Measurements from ENCODE around the gene OPCML. TPM values are rescaled to one million over a fixed set of nuclear protein-coding genes. Genes with fewer than 3 reads are reported as not detected.

OPCML gene
- total RNA-seq, 2 donors from 2014 or later = 0.04 TPM; not detected in 1

DNA sequence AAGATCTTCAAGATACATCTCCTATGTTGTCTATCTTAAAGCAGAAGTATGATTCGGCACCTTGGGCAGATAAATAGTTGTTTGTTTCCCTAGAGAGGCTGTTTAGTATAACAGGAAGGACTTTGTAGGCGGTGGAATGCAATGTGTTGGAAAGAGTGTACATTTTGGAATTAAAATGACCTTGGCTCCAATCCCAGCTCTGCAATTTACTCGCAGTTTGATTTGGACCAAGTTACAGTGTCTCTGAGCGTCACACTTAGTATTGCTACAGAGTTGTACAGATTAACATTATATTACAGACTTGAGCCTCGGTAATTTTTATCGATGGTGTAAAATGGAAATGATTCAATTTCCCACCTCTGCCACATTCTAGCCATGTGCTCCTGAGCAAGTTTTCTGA is 265.3 kb downstream of the OPCML start:
- no peaks in the 10 kb centered on the region for H3K36me3 ChIP-seq
- TF ChIP-seq, protein P1, sequence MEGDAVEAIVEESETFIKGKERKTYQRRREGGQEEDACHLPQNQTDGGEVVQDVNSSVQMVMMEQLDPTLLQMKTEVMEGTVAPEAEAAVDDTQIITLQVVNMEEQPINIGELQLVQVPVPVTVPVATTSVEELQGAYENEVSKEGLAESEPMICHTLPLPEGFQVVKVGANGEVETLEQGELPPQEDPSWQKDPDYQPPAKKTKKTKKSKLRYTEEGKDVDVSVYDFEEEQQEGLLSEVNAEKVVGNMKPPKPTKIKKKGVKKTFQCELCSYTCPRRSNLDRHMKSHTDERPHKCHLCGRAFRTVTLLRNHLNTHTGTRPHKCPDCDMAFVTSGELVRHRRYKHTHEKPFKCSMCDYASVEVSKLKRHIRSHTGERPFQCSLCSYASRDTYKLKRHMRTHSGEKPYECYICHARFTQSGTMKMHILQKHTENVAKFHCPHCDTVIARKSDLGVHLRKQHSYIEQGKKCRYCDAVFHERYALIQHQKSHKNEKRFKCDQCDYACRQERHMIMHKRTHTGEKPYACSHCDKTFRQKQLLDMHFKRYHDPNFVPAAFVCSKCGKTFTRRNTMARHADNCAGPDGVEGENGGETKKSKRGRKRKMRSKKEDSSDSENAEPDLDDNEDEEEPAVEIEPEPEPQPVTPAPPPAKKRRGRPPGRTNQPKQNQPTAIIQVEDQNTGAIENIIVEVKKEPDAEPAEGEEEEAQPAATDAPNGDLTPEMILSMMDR (IDR thresholded peaks at IDR 0.05) = no peak
- DNase-seq (ENCODE audit: low spot score) = no peak
- H3K27me3 ChIP-seq = no peaks in the 10 kb centered on the region
- no peak overlapping the region for H3K4me3 ChIP-seq
- no peaks in the 10 kb centered on the region for H3K4me1 ChIP-seq
- no peaks in the 10 kb centered on the region for H3K9me3 ChIP-seq
- no peak overlapping the region for H3K27ac ChIP-seq

DNA sequence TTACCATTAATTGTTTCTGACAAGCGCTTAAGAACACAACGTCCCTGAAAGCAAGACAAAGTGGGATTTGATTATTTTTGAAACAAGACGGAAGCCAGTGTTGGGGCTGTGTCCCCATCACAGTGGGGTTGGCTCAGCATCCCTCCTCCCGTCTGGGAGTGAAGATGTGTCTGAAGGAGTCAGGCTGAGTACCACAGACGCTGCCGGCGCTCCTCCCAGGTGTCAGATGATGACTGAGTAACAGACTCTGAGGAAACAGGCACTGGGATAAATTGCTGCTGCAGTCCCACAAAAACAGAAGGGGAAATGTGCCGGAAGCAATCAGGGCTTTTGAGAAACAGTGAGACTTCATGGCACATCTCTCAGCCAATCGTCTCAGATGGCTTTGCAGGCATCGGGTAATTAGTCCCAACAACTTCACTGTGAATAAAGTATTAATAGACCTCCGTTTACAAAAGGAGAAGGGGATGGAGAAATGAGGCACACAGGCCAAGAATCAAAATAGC is 266.7 kb downstream of the OPCML start:
- no peaks in the 10 kb centered on the region for H3K4me1 ChIP-seq
- H3K36me3 ChIP-seq = no peaks in the 10 kb centered on the region
- no peaks in the 10 kb centered on the region for H3K9me3 ChIP-seq
- H3K27me3 ChIP-seq = no peaks in the 10 kb centered on the region
- H3K27ac ChIP-seq = no peak overlapping the region
- no peak for DNase-seq (ENCODE audit: low spot score)
- H3K4me3 ChIP-seq = no peak overlapping the region
- TF ChIP-seq, protein P1 (IDR thresholded peaks at IDR 0.05) = no peak

DNA sequence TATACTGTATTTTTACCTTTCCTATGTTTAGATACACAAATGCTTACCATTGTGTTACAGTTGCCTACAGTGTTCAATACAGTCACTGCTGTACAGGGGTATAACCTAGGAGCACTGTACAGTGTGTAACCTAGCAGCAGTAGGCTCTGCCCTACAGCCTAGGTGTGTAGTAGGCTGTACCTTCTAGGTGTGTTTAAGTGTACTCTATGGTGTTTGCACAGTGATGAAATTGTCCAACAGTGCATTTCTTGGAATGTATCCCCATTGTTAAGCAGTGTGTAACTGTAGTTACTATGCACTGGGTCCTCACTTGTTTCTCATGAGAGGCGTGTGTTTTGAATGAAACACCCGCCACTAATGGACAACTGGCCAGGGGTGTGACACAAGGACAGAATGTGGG is 269.0 kb downstream of the OPCML start:
- H3K27me3 ChIP-seq = no peaks in the 10 kb centered on the region
- DNase-seq (ENCODE audit: low spot score) = no peak
- TF ChIP-seq, protein P1 (IDR thresholded peaks at IDR 0.05) = no peak
- no peaks in the 10 kb centered on the region for H3K4me1 ChIP-seq
- H3K9me3 ChIP-seq = no peaks in the 10 kb centered on the region
- no peak overlapping the region for H3K27ac ChIP-seq
- H3K4me3 ChIP-seq = no peak overlapping the region
- H3K36me3 ChIP-seq = no peaks in the 10 kb centered on the region

DNA sequence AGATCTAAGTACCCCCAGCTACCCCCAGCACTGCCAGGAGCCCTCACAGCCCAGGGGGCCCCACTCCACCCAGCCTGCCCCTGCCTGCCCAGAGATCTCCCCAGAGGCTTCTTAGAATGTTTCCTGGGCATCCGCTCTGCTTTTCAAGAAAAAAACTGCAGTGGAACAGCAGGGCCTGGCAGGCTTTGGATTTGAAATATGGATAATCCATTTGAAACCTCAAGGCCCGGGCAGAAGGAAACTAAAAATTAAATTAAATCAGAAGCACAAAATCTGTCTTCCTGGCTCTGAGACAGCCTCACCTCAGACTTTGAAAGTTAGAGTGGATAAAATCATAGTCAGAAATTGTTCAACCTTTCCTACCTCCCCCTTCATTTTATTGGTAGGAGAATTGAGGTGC is 273.6 kb downstream of the OPCML start:
- H3K36me3 ChIP-seq = no peaks in the 10 kb centered on the region
- no peak overlapping the region for H3K4me3 ChIP-seq
- no peaks in the 10 kb centered on the region for H3K27me3 ChIP-seq
- TF ChIP-seq, protein P1 (IDR thresholded peaks at IDR 0.05) = no peak
- no peak overlapping the region for H3K27ac ChIP-seq
- no peaks in the 10 kb centered on the region for H3K9me3 ChIP-seq
- DNase-seq (ENCODE audit: low spot score) = no peak
- no peaks in the 10 kb centered on the region for H3K4me1 ChIP-seq

DNA sequence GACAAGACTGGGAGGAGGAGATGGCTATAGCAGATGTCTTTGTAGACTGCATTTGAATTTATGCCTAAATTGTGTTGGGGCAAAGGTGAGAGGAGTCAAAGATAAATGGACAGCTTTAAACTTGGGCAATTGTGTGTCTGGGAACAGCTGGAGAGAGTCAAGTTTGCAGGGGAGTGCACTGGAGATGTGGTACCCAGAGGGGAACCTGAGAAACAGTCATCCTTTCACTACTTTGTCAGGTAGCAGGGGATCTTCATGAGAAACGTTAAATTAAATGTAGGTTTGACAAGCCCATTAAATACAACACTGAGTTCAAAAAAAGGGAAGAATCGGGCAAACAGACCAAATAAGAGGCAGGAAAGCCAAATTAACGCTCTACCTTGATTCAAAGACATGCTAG is 277.7 kb downstream of the OPCML start:
- no peaks in the 10 kb centered on the region for H3K36me3 ChIP-seq
- no peak overlapping the region for H3K4me3 ChIP-seq
- DNase-seq (ENCODE audit: low spot score) = no peak
- H3K27me3 ChIP-seq = no peaks in the 10 kb centered on the region
- H3K27ac ChIP-seq = no peak overlapping the region
- no peaks in the 10 kb centered on the region for H3K9me3 ChIP-seq
- no peaks in the 10 kb centered on the region for H3K4me1 ChIP-seq
- TF ChIP-seq, protein P1 (IDR thresholded peaks at IDR 0.05) = no peak

DNA sequence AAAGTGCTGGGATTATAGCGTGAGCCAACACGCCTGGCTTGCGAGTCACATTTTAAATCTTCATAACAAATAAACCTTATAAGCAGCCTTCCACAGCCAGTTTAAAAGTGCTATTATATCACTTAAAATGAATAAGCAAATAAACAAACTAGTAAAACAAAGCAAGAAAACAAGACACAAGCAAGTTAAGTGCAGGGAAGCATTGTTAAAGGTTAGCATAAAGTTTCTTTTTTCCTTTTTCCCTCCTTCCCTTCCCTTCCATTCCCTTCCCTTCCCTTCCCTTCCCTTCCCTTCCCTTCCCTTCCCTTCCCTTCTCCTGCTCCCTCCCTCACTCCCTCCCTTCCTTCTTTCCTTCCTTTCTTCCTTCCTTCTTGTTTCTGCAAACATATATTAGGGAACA is 278.7 kb downstream of the OPCML start:
- no peak for DNase-seq (ENCODE audit: low spot score)
- Histone ChIP-seq H3K36me3 (no peaks in the 10 kb centered on the region), H3K27ac (no peak overlapping the region), H3K27me3 (no peaks in the 10 kb centered on the region), H3K4me3 (no peak overlapping the region), H3K4me1 (no peaks in the 10 kb centered on the region), H3K9me3 (no peaks in the 10 kb centered on the region)
- TF ChIP-seq, protein P1 (IDR thresholded peaks at IDR 0.05) = no peak
